GM18867 (cell line): Measurements from ENCODE around the gene ST6GALNAC3.
A peak's percentile ranks its signal among the peaks of the same experiment; 100 is the strongest.
"Not testable (repeated sequence)": the region's sequence is repeated elsewhere in the genome, so short reads cannot be mapped to it uniquely, and the experiment has no call there.

ENCODE experiments used
- ATAC-seq: cut with Tn5 transposase; IDR thresholded peaks from one replicate; pipeline ENCODE4 v1.9.1; 2021; ENCODE audit warnings: mild to moderate bottlenecking, moderate library complexity; ENCODE audit not compliant: unreplicated experiment

The ST6GALNAC3 gene

DNA sequence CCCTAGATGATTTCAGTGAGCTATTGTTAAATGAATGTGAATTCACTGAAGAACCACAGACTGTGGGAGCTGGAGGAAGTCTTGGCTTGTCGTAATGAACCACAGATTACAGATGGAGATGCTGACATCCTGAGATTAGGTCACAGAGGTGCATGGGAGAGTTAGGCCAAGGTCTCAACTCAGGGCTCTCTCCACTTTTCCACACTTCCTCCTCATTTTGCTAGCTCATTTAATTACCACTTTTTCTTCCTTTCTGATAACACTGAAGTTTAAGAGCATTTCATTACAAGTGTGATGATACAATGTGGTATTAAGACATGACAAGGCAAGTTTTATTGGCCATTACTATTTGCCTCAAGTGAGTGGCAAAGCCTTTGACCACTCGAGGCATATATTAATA is 30.8 kb downstream of the ST6GALNAC3 start:
- no peak for ATAC-seq

- no peak for ATAC-seq
Measured at GRCh38 chr1:76106251-76106650, 31.7 kb downstream of the ST6GALNAC3 start.

GRCh38 chr1:76106719-76107235 is 32.2 kb downstream of the ST6GALNAC3 start:
- ATAC-seq: no peak

GRCh38 chr1:76109404-76109803 is 34.9 kb downstream of the ST6GALNAC3 start:
- ATAC-seq: no peak

- ATAC-seq: no peak
Measured at GRCh38 chr1:76109901-76110560, 35.5 kb downstream of the ST6GALNAC3 start.

DNA sequence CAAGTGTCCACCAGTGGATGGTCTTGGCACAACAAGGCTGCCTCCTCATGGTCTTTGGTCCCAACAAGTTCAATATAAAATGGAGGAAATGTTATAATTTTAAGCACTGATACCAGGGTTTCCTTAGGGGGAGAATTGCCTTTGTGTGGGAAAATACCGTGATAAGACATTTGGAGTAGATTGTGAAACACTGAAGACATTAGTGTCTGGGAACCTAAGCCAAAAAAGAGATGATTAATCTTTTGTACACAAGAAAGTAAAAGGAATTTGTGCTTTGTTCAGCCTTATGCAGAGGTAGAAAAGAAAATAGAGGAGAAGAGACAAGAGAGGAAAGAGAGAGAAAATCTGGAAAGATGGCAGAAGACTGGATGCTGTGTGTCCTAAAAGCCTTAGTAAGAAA is 36.1 kb downstream of the ST6GALNAC3 start:
- no peak for ATAC-seq

- not testable (repeated sequence) for ATAC-seq
Measured at GRCh38 chr1:76112321-76112720, 37.8 kb downstream of the ST6GALNAC3 start.

DNA sequence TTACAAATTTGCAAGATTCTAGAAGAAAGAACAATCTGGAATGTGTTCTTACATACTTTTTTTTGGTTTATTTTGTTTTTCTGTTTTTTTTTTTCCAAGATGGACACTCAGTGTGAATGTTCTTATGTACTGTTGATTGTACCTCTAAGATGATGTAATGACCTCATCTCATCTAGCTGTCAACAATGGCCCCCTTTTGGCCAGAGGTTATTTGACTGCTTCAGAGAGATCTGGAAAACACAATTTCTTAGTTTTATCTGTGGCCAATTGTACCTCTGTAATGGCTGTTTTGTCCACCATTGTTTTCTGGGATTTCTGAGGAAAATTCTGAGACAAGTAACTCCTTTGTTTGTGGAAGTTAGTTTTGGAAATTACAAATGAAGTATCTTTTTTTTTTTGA is 38.9 kb downstream of the ST6GALNAC3 start:
- no peak for ATAC-seq

DNA sequence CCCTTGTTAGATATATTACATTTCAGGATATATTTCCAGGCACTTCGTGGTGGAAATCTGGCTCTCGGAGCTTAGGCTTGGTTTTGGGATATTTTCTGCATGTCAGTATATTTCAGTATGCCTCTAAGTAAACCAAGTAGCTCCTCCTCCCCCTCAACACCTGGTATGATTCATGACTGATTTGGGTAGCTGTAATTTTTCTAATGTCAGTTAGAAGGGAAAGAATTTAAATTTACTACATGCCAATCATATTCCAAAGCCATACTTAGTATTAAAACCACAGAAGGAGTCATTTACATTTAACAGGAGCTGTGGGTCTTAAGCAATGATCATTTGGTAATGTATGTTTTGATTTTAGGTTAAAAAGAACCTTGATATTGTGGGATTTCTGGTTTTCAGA is 40.6 kb downstream of the ST6GALNAC3 start:
- no peak for ATAC-seq

GRCh38 chr1:76121850-76122249 is 47.3 kb downstream of the ST6GALNAC3 start:
- ATAC-seq: no peak

DNA sequence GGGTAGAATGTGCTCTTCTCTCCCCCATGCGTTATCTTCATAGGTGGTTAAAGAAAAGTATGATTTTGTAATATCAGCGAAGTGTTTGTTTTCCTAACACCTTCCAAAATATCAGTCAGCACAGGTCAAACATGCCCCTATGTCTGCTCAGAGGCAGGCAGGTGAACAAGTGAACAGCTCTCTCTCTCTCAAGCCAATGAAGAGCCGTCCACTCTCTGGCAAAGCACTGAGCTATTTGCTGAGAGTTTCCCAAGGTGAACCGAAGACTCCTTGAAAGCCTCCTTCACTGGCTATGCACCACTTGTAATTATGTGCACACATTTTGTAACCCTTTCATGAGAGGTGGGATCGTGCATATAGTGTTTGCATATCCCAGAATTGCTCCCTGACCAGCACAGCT is 47.7 kb downstream of the ST6GALNAC3 start:
- no peak for ATAC-seq

- ATAC-seq: not testable (repeated sequence)
Measured at GRCh38 chr1:76123411-76124064, 49.0 kb downstream of the ST6GALNAC3 start.

GRCh38 chr1:76124196-76124595 is 49.6 kb downstream of the ST6GALNAC3 start:
- no peak for ATAC-seq

DNA sequence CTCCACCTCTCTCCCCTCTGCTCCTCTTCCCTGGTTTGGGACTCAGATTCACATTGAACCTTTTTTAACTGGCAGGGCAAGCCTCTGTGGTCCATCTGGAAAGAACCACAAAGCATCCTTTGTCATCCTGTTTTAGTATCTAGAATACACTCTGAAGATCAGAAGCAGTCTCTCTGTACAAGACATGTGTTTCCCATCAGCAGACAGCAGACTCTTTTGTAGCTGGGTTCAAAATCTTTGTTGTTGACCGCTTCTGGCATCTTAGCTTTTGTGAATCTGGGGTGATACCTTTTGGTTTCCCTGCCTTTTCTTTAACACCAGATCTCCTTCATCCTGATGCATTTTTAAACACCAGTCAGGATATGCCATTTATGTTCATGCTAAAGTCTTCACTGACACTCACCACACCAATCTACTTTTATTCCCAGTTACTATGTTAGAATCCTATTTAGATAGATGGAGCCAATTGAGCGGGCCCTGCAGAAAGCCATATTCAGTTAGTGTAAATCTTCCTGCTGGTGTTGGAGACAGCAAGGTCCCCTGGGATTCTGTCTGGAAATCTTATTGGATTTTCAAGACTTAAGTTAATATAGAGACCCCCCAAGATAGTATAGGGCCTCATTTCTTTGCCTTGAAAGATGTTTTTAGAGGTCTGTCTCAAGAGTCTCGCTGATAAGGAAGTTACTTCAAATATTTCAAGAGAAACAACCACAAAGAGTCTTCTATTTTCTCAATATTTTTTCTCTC is 51.1 kb downstream of the ST6GALNAC3 start:
- ATAC-seq: no peak

DNA sequence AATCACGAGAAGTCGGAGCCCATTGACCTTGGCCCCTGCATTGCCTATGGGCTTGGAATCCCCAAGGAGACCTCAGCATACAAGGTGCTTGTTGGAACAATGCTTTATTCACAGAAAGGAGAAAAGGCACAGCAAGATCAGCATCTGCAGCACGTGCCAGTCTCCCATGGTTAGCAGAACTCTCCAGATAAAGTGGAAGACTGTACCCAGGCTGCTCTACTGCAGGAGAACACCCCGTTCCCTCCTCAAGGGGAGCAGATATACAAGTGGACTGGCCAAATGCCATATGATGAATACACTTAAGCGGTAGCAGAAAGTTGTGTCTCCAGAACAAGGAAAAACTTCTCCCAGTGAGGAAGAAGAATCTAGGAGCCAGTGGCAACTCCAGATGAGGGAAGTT is 53.5 kb downstream of the ST6GALNAC3 start:
- no peak for ATAC-seq

GRCh38 chr1:76129731-76130130 is 55.2 kb downstream of the ST6GALNAC3 start:
- ATAC-seq: no peak

- no peak for ATAC-seq
Measured at GRCh38 chr1:76130992-76131391, 56.4 kb downstream of the ST6GALNAC3 start.

- ATAC-seq: no peak
Measured at GRCh38 chr1:76133977-76134376, 59.4 kb downstream of the ST6GALNAC3 start.

GRCh38 chr1:76135835-76136234 is 61.3 kb downstream of the ST6GALNAC3 start:
- ATAC-seq: no peak

- peak; percentile 61 for ATAC-seq
Measured at GRCh38 chr1:76136894-76137293, 62.3 kb downstream of the ST6GALNAC3 start.

DNA sequence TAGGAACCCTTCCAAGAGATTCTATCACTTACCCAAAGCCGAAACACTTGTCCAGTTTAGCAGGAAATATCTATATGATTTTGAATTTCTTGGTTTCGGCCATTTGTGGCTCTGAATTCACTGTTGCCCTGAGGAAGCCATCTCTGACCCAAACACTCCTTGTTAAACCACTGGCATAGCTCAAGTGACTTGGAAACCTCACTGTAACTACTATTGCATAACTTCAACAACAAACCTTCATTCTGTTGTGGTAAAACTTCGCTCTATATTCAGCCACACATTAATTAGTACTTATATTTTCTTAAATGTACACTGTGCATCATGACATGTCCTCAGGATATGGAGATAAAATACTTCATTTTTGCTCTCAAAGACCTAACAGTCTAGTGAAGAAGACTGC is 63.2 kb downstream of the ST6GALNAC3 start:
- ATAC-seq: no peak

GRCh38 chr1:76138217-76138616 is 63.7 kb downstream of the ST6GALNAC3 start:
- ATAC-seq: no peak
